GM12872 (cell line): ENCODE measurements around the gene THBD.

ENCODE experiments used
- TF ChIP-seq, protein P1 (sequence below): IDR thresholded peaks from 3 replicates; pipeline ENCODE4 v1.5.1; 2011; ENCODE audit warnings: low read depth, mild to moderate bottlenecking, low read length, moderate library complexity; ENCODE audit not compliant: insufficient read depth

Gene THBD

DNA sequence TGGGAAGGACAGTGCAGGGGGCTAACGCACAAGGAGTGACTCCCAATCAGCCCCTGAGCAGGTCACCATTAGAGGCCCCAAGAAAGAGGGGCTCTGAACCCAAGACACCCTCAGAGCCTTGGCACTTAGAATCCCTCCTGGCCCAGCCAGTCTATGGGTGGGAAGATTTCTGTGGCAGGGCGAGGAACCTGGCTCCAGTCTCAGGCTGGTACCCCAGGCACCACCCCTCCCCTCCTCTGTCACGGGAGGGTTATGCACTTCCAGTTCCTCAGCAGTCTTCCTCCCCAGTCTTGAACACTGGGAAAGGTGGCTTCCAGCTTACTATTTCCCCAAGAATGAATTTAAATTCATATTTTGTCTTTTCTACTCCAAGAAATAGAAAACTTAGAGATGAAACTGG, 42.0 kb downstream of the THBD start:
- TF ChIP-seq, protein P1, sequence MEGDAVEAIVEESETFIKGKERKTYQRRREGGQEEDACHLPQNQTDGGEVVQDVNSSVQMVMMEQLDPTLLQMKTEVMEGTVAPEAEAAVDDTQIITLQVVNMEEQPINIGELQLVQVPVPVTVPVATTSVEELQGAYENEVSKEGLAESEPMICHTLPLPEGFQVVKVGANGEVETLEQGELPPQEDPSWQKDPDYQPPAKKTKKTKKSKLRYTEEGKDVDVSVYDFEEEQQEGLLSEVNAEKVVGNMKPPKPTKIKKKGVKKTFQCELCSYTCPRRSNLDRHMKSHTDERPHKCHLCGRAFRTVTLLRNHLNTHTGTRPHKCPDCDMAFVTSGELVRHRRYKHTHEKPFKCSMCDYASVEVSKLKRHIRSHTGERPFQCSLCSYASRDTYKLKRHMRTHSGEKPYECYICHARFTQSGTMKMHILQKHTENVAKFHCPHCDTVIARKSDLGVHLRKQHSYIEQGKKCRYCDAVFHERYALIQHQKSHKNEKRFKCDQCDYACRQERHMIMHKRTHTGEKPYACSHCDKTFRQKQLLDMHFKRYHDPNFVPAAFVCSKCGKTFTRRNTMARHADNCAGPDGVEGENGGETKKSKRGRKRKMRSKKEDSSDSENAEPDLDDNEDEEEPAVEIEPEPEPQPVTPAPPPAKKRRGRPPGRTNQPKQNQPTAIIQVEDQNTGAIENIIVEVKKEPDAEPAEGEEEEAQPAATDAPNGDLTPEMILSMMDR, result no peak

DNA sequence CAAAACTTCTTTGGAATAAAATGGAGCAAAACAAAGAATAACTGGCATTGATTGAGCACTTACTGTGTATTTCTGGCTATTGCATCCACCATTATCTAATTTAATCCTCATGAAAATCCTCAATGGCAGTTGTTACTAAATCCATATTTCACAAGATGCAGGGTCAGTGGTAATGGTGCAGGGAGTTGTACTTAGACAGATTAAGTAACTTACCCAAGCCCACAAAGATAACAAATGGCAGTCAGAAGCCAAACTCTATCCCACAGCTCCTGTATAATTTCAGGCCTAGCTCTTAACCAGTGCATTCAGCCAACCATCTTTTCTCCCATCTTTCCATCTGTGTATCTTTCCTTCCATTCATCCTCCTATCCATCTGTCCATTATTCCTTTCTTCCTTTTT, 43.7 kb downstream of the THBD start:
- TF ChIP-seq, protein P1, result no peak

DNA sequence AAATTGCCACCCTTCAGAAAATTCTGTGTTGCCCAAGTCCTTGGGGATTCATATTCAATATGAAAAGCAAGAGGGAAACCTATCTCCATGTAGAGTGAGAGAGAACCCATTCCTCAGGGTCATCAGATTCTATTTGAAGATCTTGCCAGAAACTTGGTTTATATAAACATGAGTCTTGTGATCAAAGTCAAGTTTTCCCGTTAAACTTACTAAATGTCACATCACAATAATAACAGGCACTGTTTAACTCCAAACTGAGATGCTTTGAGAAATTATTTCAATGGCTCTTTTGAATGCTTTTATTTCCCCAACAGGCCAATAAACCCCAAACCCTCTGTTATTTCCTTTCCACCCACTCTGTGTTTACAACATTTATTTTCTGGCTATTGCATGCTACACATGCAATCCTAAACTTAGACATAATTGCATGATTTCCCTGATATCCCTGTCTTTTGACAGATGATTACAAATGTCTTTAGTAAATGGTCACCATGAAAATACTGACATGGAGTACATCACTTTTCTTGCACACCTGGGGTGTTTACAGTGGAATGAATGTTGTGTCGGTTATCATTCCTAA, 45.5 kb downstream of the THBD start:
- TF ChIP-seq, protein P1, result no peak

DNA sequence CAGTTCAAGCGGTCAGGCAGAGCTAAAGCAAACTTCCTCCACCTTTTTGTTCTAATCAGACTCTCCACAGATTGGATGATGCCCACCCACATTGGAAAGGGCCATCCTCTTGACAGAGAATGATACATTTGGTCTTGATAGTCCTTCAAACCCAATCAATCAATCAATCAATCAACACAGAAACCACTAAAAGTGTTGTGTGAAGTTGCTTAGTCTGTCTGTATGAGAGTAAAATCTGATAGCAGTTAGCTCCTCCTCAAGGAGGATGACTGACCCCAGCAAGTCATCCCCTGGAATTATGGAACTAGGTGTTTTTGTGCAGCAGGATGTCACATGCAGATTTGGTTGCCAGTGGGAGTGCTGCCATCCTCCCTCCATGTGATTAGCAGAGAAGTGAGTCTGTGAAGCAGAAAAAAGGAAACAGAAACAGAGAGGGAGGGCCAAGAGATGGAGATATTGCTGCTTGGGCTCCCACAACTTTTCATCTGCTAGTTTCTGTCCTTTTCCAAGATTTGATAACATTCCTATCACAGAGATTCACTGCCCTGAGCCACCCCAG, 46.3 kb downstream of the THBD start:
- TF ChIP-seq, protein P1, result no peak

DNA sequence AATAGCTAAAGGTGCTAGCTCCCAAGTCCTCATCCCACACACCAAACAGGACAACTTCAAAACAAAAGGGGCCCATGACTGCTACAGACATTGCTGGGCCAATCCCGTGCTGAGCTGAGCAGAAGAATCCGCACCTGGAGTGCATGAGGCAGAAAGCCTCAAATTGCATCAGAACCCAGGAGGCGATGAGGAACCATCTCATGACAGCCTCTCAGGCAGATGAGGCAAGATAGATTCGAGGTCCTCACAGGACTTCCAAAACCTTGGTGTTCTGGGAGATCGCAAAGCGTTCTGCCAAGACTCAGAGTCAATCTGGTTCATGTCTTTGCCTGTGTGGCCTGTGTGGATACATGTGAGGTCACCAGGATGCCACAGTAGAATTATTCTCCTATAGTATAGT, 47.2 kb downstream of the THBD start:
- TF ChIP-seq, protein P1, result no peak

DNA sequence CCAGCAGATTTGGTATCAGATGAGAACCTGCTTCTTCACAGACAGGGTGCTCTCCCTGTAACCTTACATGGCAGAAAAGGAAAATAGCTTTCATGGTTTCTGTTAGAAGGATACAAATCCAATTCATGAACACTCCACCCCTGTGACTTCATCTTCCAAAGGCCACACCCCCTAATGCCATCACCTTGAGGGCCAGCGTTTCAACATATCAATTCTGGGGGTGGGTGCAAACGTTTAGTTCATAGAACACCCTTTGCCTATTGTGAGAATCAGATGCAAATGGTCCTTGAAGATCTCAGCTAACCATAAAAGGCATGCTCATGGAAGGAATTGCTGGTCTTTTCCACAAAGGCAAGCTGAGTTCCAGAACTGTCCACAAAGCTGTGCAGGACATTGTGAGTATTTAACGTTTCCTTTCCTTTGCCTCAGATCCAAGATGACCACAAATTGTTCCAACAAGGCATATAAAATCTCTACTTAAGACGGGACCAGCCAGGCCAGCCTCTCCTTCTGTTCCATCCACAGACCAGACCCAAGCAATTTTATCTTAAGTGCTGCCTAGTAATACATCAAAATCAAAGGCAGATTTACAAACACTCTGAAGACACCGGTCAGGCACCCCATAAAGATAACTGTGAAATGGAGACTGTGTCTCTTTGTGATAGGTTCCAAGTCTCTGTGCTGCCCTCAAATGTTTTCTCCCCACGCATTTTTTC, 49.1 kb downstream of the THBD start:
- TF ChIP-seq, protein P1, result no peak

DNA sequence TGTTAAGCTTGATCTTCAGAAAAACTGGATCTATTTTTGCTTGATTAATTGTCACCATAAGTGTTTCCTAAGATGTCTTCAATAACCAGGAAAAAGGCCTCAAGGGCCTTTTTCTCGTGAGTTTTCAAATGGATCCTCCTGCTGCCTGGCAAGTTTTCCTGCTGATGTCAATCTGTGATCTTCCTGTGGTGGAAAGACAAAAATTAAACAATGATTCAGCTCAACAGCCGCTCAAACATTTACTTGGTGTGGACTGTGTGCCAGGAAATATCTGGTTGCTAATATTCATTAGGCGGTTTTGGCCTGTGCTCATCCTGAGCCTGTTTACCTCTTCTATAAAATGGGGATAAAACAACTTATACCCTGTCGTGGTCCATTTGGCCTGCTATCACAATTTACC, 49.7 kb downstream of the THBD start:
- TF ChIP-seq, protein P1, result no peak
